Common myeloid progenitor, CD34-positive (primary cell): ENCODE measurements around the gene CHTF18.
"Not testable (repeated sequence)": the region's sequence is repeated elsewhere in the genome, so short reads cannot be mapped to it uniquely, and the experiment has no call there.

Experiments used
- CTCF ChIA-PET: fragments of 350-600 bp; sonication (Branson Sonifier 250); formaldehyde crosslinking; loops from one replicate; lab custom pipeline; 2021; ENCODE audit warnings: antibody characterized with exemption; lab: Charles Lee
- POLR2A ChIA-PET: fragments of 350-600 bp; sonication (Branson Sonifier 250); formaldehyde crosslinking; loops from one replicate; lab custom pipeline; 2021; ENCODE audit warnings: antibody characterized with exemption; lab: Charles Lee
- DNase-seq, 3 donors: peaks; one replicate each; pipeline versions ENCODE4 v3.0.0 to v3.0.0-alpha.2; 2013
- H3K27ac ChIP-seq, 2 experiments: 1 replicate in 1 of 2; 2 replicates in 1 of 2; pipeline ENCODE4 v1.7.0; 2013; ENCODE audit warnings: inconsistent platforms in 2 of 2, low read length in 2 of 2, mild to moderate bottlenecking in 2 of 2, low read depth in 1 of 2, moderate library complexity in 1 of 2; ENCODE audit not compliant: severe bottlenecking in 2 of 2, insufficient read depth in 1 of 2, poor library complexity in 1 of 2
- H3K27me3 ChIP-seq, 5 experiments: replicated peaks in 2 of 5; 1 replicate in 3 of 5; 2 replicates in 2 of 5; pipeline versions ENCODE4 v1.6.1 to v1.7.0; 2013; ENCODE audit warnings: low read length in 4 of 5, mild to moderate bottlenecking in 2 of 5, moderate library complexity in 2 of 5, inconsistent platforms in 1 of 5; ENCODE audit not compliant: insufficient read depth in 5 of 5, control insufficient read depth in 4 of 5
- H3K36me3 ChIP-seq, 4 experiments: 1 replicate in 2 of 4; 2 replicates in 2 of 4; pipeline versions ENCODE4 v1.6.1 to v1.7.0; 2013; ENCODE audit warnings: low read length in 3 of 4, control low read depth in 1 of 4, mild to moderate bottlenecking in 1 of 4; ENCODE audit not compliant: control insufficient read depth in 4 of 4, insufficient read depth in 4 of 4
- H3K4me1 ChIP-seq, 4 experiments: 1 replicate in 3 of 4; 2 replicates in 1 of 4; pipeline versions ENCODE4 v1.6.1 to v1.7.1; 2013; ENCODE audit warnings: low read length in 3 of 4, mild to moderate bottlenecking in 3 of 4, control low read depth in 1 of 4, inconsistent platforms in 1 of 4, moderate library complexity in 1 of 4; ENCODE audit not compliant: control insufficient read depth in 4 of 4, insufficient read depth in 4 of 4; ENCODE audit errors: control extremely low read depth in 1 of 4
- H3K4me3 ChIP-seq, 7 experiments: 1 replicate in 4 of 7; 2 replicates in 3 of 7; pipeline versions ENCODE4 v1.5.1 to v1.7.0; 2013; ENCODE audit warnings: mild to moderate bottlenecking in 7 of 7, low read length in 6 of 7, moderate library complexity in 6 of 7, inconsistent platforms in 2 of 7, low read depth in 2 of 7, control low read depth in 1 of 7; ENCODE audit not compliant: insufficient read depth in 4 of 7, control insufficient read depth in 1 of 7; ENCODE audit errors: extremely low read depth in 1 of 7
- H3K9me3 ChIP-seq, 5 experiments: 1 replicate in 4 of 5; 2 replicates in 1 of 5; pipeline versions ENCODE4 v1.6.1 to v1.7.1; 2013; ENCODE audit warnings: low read length in 4 of 5, mild to moderate bottlenecking in 2 of 5, inconsistent platforms in 1 of 5, low read depth in 1 of 5, moderate library complexity in 1 of 5; ENCODE audit not compliant: control insufficient read depth in 4 of 5, insufficient read depth in 2 of 5; ENCODE audit errors: control extremely low read depth in 1 of 5
- WGBS: methylation state at CpG from one replicate; pipeline ENCODE4 v1.1.5; 2013; ENCODE audit not compliant: insufficient coverage; 5-methylcytosine and 5-hydroxymethylcytosine counted together

The CHTF18 gene

GRCh38 chr16:750485-750884 is 37.9 kb upstream of the CHTF18 start:
- Histone ChIP-seq H3K4me3 (no peak overlapping the region), H3K27ac (no peak overlapping the region), H3K9me3 (no peaks in the 10 kb centered on the region), H3K36me3 (no peaks in the 10 kb centered on the region), H3K4me1 (peaks cover 0 to 19% (median 14%) of the 10 kb centered on the region in 4 experiments), H3K27me3 (no peaks in the 10 kb centered on the region)
- CTCF ChIA-PET = interaction anchor here (1.0 to 2.5 kb wide), 8 partner anchors 10 to 353 kb away, joined by 3 to 7 read pairs (median 5); partner anchors contain the start of genes ANTKMT, CIAO3 and MSLN
- POLR2A ChIA-PET = no interaction called here
- WGBS = 94% methylated on average over 9 of the region's 9 CpGs
- DNase-seq = no peak

- Histone ChIP-seq H3K36me3 (no peaks in the 10 kb centered on the region), H3K4me1 (peaks cover 0 to 22% (median 17%) of the 10 kb centered on the region in 4 experiments), H3K4me3 (no peak overlapping the region), H3K27ac (no peak overlapping the region), H3K9me3 (peaks cover 0 to under 1% (median 0%) of the 10 kb centered on the region in 5 experiments), H3K27me3 (no peaks in the 10 kb centered on the region)
- CTCF ChIA-PET = interaction anchor here (0.9 to 2.0 kb wide), 7 partner anchors 10 to 78 kb away, joined by 3 to 7 read pairs (median 4); partner anchors contain the start of genes CIAO3 and MSLN
- 91% methylated on average over 27 of the region's 39 CpGs for WGBS
- POLR2A ChIA-PET = no interaction called here
- no peak for DNase-seq
Measured at GRCh38 chr16:751152-752006, 37.0 kb upstream of the CHTF18 start.

- Histone ChIP-seq H3K4me3 (no peak overlapping the region), H3K9me3 (peaks cover 0 to 3% (median 0%) of the 10 kb centered on the region in 5 experiments), H3K36me3 (no peaks in the 10 kb centered on the region), H3K27me3 (no peaks in the 10 kb centered on the region), H3K4me1 (peaks cover 0 to 26% (median 17%) of the 10 kb centered on the region in 4 experiments), H3K27ac (no peak overlapping the region)
- ChIA-PET CTCF (interaction anchor here (0.9 to 1.3 kb wide), 2 partner anchors 11 to 78 kb away, joined by 3 read pairs; partner anchors contain the start of gene CIAO3), POLR2A (no interaction called here)
- 88% methylated on average over 5 of the region's 10 CpGs for WGBS
- no peak for DNase-seq
Measured at GRCh38 chr16:752007-752312, 36.5 kb upstream of the CHTF18 start.

- 98% methylated on average over 9 of the region's 11 CpGs for WGBS
- H3K27me3 ChIP-seq, DNase-seq, H3K36me3 ChIP-seq, POLR2A ChIA-PET, H3K9me3 ChIP-seq, H3K27ac ChIP-seq: not testable (repeated sequence)
- peak overlapping the region in 1 of 7 experiments; percentile 58 for H3K4me3 ChIP-seq
- CTCF ChIA-PET = interaction anchor here (0.7 to 3.0 kb wide), 8 partner anchors 9 to 44 kb away, joined by 3 to 16 read pairs (median 6); partner anchors contain the start of genes CCDC78 and METRN
- H3K4me1 ChIP-seq = peaks cover 0 to 35% (median 24%) of the 10 kb centered on the region in 4 experiments
Measured at GRCh38 chr16:754121-754607, 34.3 kb upstream of the CHTF18 start.

GRCh38 chr16:754656-755055 is 33.8 kb upstream of the CHTF18 start:
- WGBS = 0% methylated on average over 4 of the region's 11 CpGs
- Histone ChIP-seq H3K36me3 (no peaks in the 10 kb centered on the region), H3K27ac (peak overlapping the region in 1 of 2 experiments; percentile 0), H3K9me3 (peaks cover 0 to 3% (median 0%) of the 10 kb centered on the region in 5 experiments), H3K4me3 (peak overlapping the region in 4 of 7 experiments; percentile 26 to 58 (median 38)), H3K27me3 (no peaks in the 10 kb centered on the region), H3K4me1 (peaks cover 0 to 35% (median 24%) of the 10 kb centered on the region in 4 experiments)
- ChIA-PET CTCF (interaction anchor here (0.7 to 3.0 kb wide), 9 partner anchors 10 to 44 kb away, joined by 3 to 16 read pairs (median 5); partner anchors contain the start of genes CCDC78, CIAO3 and METRN), POLR2A (interaction anchor here (0.6 kb wide), 1 partner anchor 1778 kb away, joined by 3 read pairs; no protein-coding TSS in a partner anchor)
- DNase-seq = peak; percentile 49 to 90 (median 87)

- WGBS = 100% methylated on average over 5 of the region's 5 CpGs
- POLR2A ChIA-PET = no interaction called here
Measured at GRCh38 chr16:756428-756827, 32.0 kb upstream of the CHTF18 start.

More at GRCh38 chr16:756428-756827, 32.0 kb upstream of the CHTF18 start:
- DNase-seq = no peak
- Histone ChIP-seq H3K4me1 (peaks cover 0 to 35% (median 25%) of the 10 kb centered on the region in 4 experiments), H3K36me3 (no peaks in the 10 kb centered on the region), H3K4me3 (no peak overlapping the region), H3K9me3 (peaks cover 0 to 3% (median 0%) of the 10 kb centered on the region in 5 experiments), H3K27ac (no peak overlapping the region), H3K27me3 (no peaks in the 10 kb centered on the region)
- CTCF ChIA-PET = interaction anchor here (0.9 to 3.0 kb wide), 6 partner anchors 10 to 65 kb away, joined by 3 to 16 read pairs (median 8); no protein-coding TSS in a partner anchor
